Panc1 (cell line): ENCODE results near the gene SLN. TPM values are rescaled to one million over a fixed set of nuclear protein-coding genes. Genes with fewer than 3 reads are reported as not detected.

Experiments
- ATAC-seq: fragments of 200-7000 bp; cut with Tn5 transposase; 2 replicates; pipeline ENCODE4 v1.9.1; 2020; ENCODE audit warnings: mild to moderate bottlenecking, moderate library complexity
- BruUV-seq: library from RNA; stranded (reverse); fragments of 400-500 nt; replicated peaks from 2 replicates; lab custom pipeline; 2021; lab: Mats Ljungman, UMichigan
- CTCF ChIA-PET: fragments of 300-600 bp; sonication (Branson Sonifier 250); formaldehyde crosslinking; loops from one replicate; lab custom pipeline; 2022; ENCODE audit warnings: antibody characterized with exemption; lab: Charles Lee
- POLR2A ChIA-PET: fragments of 300-600 bp; sonication (Branson Sonifier 250); formaldehyde crosslinking; loops from one replicate; lab custom pipeline; 2022; ENCODE audit warnings: antibody characterized with exemption; lab: Charles Lee
- DNase-seq: peaks from one replicate; pipeline ENCODE4 v3.0.0-alpha.2; 2010; ENCODE audit warnings: low read depth, low spot score
- H3K27ac ChIP-seq: 2 replicates; pipeline ENCODE4 v1.5.1; 2011; ENCODE audit warnings: mild to moderate bottlenecking, low read length, inconsistent platforms
- H3K27me3 ChIP-seq: fragments of 200-500 bp; sonication (Bioruptor generic); 2 replicates; pipeline ENCODE4 v1.6.0; 2014; ENCODE audit warnings: low read length, inconsistent platforms; ENCODE audit not compliant: control insufficient read depth, insufficient read depth
- H3K36me3 ChIP-seq: fragments of 200-500 bp; sonication (Bioruptor generic); 2 replicates; pipeline ENCODE4 v1.5.1; 2014; ENCODE audit warnings: inconsistent platforms, mild to moderate bottlenecking, low read length, moderate library complexity; ENCODE audit not compliant: control insufficient read depth, insufficient read depth
- H3K4me1 ChIP-seq: 2 replicates; pipeline ENCODE4 v1.5.1; 2011; ENCODE audit warnings: inconsistent platforms, mild to moderate bottlenecking, low read length, moderate library complexity; ENCODE audit not compliant: control insufficient read depth, insufficient read depth
- H3K4me3 ChIP-seq, 2 experiments: 2 replicates each; pipeline ENCODE4 v1.5.1; 2011 to 2012; ENCODE audit warnings: low read depth in 2 of 2, low read length in 2 of 2, mild to moderate bottlenecking in 2 of 2, inconsistent platforms in 1 of 2, moderate library complexity in 1 of 2
- H3K9me3 ChIP-seq: fragments of 200-500 bp; sonication (Bioruptor generic); 2 replicates; pipeline ENCODE4 v1.5.1; 2014; ENCODE audit warnings: low read depth, mild to moderate bottlenecking, inconsistent platforms, low read length, moderate library complexity; ENCODE audit not compliant: control insufficient read depth, insufficient read depth
- POLR2AphosphoS5 ChIP-seq: IDR thresholded peaks from 2 replicates; pipeline ENCODE4 v1.6.1; 2012; ENCODE audit warnings: mild to moderate bottlenecking, low read depth, low read length, moderate library complexity
- SIN3A ChIP-seq: IDR thresholded peaks from 2 replicates; pipeline ENCODE4 v1.6.1; 2012; ENCODE audit warnings: low read depth, mild to moderate bottlenecking, low read length, moderate library complexity, borderline replicate concordance; ENCODE audit not compliant: insufficient read depth
- TCF7L2 ChIP-seq: IDR thresholded peaks from 2 replicates; pipeline ENCODE4 v1.6.1; 2011; ENCODE audit warnings: mild to moderate bottlenecking, low read depth, low read length, inconsistent platforms
- in situ Hi-C: cut with HindIII; loops from 2 replicates; pipeline ENCODE4 v1.10.0; 2016; ENCODE audit warnings: low sequenced_read_pairs, low pct_unique_long_range_greater_than_20kb
- intact Hi-C: fragments of 100-400 bp; cut with micrococcal nuclease; formaldehyde crosslinking; loops from one replicate; pipeline ENCODE4 v1.10.0; 2022; ENCODE audit not compliant: unreplicated experiment
- total RNA-seq: library from RNA; stranded (reverse); gene quantifications from one replicate; pipeline ENCODE4 v1.2.1, GENCODE V29; 2021; ENCODE audit not compliant: unreplicated experiment
- TF ChIP-seq, protein P1 (sequence below): fragments of 450-650 bp; IDR thresholded peaks from 2 replicates; pipeline ENCODE4 v1.5.1; 2017; ENCODE audit warnings: mild to moderate bottlenecking
- TF ChIP-seq, protein P2 (sequence below), 2 experiments: IDR thresholded peaks; 2 replicates each; pipeline ENCODE4 v1.6.1; 2011 to 2012; ENCODE audit warnings: low read depth in 2 of 2, control low read depth in 1 of 2, low read length in 1 of 2, mild to moderate bottlenecking in 1 of 2, moderate library complexity in 1 of 2; ENCODE audit not compliant: insufficient read depth in 1 of 2

The SLN gene
- total RNA-seq, 1 experiment from 2014 or later: not detected

DNA sequence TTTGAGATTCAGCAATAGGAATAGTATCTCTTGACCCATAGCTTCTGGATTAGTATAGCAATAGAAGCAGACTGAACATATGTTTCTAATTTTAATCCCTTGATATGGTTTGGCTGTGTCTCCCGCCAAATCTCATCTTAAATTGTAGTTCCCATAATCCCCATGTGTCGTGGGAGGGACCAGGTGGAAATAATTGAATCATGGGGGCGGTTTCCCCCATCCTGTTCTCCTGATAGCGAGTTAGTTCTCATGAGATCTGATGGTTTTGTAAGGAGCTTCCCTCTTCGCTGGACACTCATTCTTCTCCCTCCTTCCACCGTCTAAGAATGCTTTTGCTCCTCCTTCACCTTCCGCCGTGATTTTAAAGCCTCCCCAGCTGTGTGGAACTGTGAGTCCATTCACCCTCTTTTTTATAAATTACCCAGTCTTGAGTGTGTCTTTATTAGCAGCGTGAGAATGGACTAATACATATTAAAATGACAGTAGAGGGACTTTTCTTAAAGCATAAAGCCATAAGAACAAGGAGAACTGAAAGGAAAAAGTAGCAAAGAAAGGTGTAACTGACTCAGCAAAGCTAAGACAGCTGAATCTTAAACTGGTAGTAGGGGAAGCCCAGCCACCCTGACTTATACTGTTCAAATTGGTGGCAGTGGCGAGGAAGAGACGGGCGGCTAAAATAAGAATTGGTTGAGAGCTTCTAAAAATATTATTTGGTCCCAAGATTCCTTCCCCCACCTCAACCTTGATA lies 20.3 kb upstream of the SLN start:
- CTCF ChIA-PET: no interaction called here

DNA sequence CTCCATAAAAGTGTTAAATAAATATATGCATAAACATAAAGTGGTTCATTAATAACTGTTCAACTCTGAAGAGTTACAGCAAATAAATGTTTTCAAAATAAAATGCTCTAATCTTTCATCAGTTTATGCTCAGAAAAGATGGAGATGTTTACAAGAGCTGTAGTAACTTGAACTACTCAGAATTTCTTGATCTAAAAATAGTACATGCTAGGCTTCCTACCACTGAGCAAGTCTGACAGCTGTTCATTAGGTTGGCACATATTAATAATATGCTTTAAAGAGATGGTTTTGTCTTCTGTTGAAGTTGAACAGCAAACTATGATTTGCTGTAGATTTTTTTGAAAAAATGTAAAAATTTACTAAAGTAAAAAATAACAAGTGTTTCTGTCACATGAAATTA lies 10.8 kb upstream of the SLN start:
- Histone ChIP-seq H3K4me3 (no peak overlapping the region), H3K36me3 (no peaks in the 10 kb centered on the region), H3K4me1 (no peaks in the 10 kb centered on the region), H3K27me3 (peaks cover 8% of the 10 kb centered on the region; the same call in 1 of the 2 replicates), H3K27ac (no peak overlapping the region), H3K9me3 (no peaks in the 10 kb centered on the region)
- intact Hi-C loops: no loop called here
- no peak for DNase-seq
- TF ChIP-seq SIN3A: no peak
- ChIA-PET POLR2A (no interaction called here), CTCF (no interaction called here)
- in situ Hi-C loops: no loop called here
- BruUV-seq: no TSS peak
- no peak for ATAC-seq

More for the DNA sequence above, 20.3 kb upstream of the SLN start:
- no peaks in the 10 kb centered on the region for H3K4me1 ChIP-seq
- intact Hi-C loops: no loop called here
- no peak overlapping the region for H3K27ac ChIP-seq
- no TSS peak for BruUV-seq
- H3K4me3 ChIP-seq: no peak overlapping the region
- no peak for TF ChIP-seq TCF7L2
- no peak for TF ChIP-seq POLR2AphosphoS5
- TF ChIP-seq, protein P1, sequence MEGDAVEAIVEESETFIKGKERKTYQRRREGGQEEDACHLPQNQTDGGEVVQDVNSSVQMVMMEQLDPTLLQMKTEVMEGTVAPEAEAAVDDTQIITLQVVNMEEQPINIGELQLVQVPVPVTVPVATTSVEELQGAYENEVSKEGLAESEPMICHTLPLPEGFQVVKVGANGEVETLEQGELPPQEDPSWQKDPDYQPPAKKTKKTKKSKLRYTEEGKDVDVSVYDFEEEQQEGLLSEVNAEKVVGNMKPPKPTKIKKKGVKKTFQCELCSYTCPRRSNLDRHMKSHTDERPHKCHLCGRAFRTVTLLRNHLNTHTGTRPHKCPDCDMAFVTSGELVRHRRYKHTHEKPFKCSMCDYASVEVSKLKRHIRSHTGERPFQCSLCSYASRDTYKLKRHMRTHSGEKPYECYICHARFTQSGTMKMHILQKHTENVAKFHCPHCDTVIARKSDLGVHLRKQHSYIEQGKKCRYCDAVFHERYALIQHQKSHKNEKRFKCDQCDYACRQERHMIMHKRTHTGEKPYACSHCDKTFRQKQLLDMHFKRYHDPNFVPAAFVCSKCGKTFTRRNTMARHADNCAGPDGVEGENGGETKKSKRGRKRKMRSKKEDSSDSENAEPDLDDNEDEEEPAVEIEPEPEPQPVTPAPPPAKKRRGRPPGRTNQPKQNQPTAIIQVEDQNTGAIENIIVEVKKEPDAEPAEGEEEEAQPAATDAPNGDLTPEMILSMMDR: no peak
- TF ChIP-seq, protein P2, sequence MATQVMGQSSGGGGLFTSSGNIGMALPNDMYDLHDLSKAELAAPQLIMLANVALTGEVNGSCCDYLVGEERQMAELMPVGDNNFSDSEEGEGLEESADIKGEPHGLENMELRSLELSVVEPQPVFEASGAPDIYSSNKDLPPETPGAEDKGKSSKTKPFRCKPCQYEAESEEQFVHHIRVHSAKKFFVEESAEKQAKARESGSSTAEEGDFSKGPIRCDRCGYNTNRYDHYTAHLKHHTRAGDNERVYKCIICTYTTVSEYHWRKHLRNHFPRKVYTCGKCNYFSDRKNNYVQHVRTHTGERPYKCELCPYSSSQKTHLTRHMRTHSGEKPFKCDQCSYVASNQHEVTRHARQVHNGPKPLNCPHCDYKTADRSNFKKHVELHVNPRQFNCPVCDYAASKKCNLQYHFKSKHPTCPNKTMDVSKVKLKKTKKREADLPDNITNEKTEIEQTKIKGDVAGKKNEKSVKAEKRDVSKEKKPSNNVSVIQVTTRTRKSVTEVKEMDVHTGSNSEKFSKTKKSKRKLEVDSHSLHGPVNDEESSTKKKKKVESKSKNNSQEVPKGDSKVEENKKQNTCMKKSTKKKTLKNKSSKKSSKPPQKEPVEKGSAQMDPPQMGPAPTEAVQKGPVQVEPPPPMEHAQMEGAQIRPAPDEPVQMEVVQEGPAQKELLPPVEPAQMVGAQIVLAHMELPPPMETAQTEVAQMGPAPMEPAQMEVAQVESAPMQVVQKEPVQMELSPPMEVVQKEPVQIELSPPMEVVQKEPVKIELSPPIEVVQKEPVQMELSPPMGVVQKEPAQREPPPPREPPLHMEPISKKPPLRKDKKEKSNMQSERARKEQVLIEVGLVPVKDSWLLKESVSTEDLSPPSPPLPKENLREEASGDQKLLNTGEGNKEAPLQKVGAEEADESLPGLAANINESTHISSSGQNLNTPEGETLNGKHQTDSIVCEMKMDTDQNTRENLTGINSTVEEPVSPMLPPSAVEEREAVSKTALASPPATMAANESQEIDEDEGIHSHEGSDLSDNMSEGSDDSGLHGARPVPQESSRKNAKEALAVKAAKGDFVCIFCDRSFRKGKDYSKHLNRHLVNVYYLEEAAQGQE (IDR thresholded peaks at IDR 0.05; ENCODE audit: insufficient read depth in 1 of 2, low read depth in 2 of 2, low read length in 1 of 2): no peak
- TF ChIP-seq SIN3A: no peak
- H3K27me3 ChIP-seq: no peaks in the 10 kb centered on the region; the same call in 1 of the 2 replicates
- in situ Hi-C loops: no loop called here
- DNase-seq (no peak), ATAC-seq (no peak)
- no peaks in the 10 kb centered on the region for H3K9me3 ChIP-seq
- H3K36me3 ChIP-seq: no peaks in the 10 kb centered on the region
- POLR2A ChIA-PET: no interaction called here

DNA sequence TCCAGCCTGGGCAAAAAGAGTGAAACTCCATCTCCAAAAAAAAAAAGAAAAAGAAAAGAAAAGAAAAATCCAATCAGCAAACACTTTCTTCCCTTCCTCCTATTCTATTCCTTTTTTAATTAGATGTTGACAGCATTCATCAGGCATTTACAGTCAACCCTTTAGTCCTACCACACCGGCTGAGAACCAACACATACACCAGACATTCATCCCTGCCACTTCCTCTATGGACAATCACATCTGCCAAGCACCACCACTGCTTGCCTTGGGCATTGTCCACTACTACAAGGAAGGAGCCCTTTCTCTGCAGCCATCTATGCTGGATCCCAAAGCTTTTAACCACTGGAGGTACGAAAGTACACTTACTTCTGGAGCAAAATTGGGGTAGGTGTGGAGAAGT lies 9.4 kb upstream of the SLN start:
- H3K4me1 ChIP-seq: no peaks in the 10 kb centered on the region
- no peaks in the 10 kb centered on the region for H3K36me3 ChIP-seq
- H3K4me3 ChIP-seq: no peak overlapping the region
- TF ChIP-seq TCF7L2 (no peak), SIN3A (no peak), POLR2AphosphoS5 (no peak)
- TF ChIP-seq, protein P1: no peak
- TF ChIP-seq, protein P2 (IDR thresholded peaks at IDR 0.05; ENCODE audit: insufficient read depth in 1 of 2, low read depth in 2 of 2, low read length in 1 of 2): no peak
- no peak overlapping the region for H3K27ac ChIP-seq
- POLR2A ChIA-PET: no interaction called here
- in situ Hi-C loops: no loop called here
- ATAC-seq (no peak), DNase-seq (no peak)
- BruUV-seq: no TSS peak
- CTCF ChIA-PET: no interaction called here
- peaks cover 8% of the 10 kb centered on the region; the same call in 1 of the 2 replicates for H3K27me3 ChIP-seq
- intact Hi-C loops: no loop called here
- H3K9me3 ChIP-seq: no peaks in the 10 kb centered on the region
